ENCODE measurements around the gene AGBL4.

DNA sequence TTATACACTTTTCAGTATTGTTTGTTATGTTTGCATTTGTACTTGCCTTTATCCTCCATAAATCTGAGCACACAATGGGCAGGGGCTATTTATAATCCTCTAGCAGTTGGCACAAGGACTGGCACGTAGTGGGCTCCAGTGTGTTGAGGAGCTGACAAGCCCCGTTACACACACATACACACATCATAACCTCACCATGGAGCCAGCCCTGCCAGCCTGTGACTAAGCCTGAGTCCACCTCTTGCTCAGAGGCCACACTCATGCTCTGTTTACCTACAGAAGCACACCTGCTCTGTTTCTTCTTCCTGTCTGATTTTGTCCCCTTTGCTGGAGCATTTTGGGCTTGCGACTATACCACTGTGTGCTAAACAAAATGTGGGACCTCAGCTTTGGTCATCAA, 1487.3 kb downstream of the AGBL4 start:
- TF ChIP-seq EZH2 (IDR thresholded peaks at IDR 0.05; ENCODE audit: insufficient read depth, poor library complexity, severe bottlenecking): no peak
- TF ChIP-seq EZH2phosphoT487 (IDR thresholded peaks at IDR 0.05; ENCODE audit: insufficient read depth, low read depth): no peak

Data from GM23248 (cell line).